Endodermal cell (in vitro differentiated cells): ENCODE measurements around the gene SMG9. TPM values are rescaled to one million over a fixed set of nuclear protein-coding genes. Genes with fewer than 3 reads are reported as not detected.

Experiments used
- DNase-seq: peaks from one replicate; pipeline ENCODE4 v3.0.0-alpha.2; 2017
- H3K27ac ChIP-seq: 2 replicates; pipeline ENCODE4 v1.5.1; 2013; ENCODE audit warnings: mild to moderate bottlenecking, low read depth, low read length, moderate library complexity
- H3K27me3 ChIP-seq: 2 replicates; pipeline ENCODE4 v1.6.1; 2013; ENCODE audit warnings: mild to moderate bottlenecking, low read length, moderate library complexity; ENCODE audit not compliant: insufficient read depth, control insufficient read depth, poor library complexity, severe bottlenecking
- H3K36me3 ChIP-seq: 2 replicates; pipeline ENCODE4 v1.7.0; 2013; ENCODE audit warnings: mild to moderate bottlenecking, low read length, moderate library complexity; ENCODE audit not compliant: control insufficient read depth, insufficient read depth
- H3K4me1 ChIP-seq: one replicate; pipeline ENCODE4 v1.7.0; 2013; ENCODE audit warnings: low read length; ENCODE audit not compliant: control insufficient read depth, insufficient read depth
- H3K4me3 ChIP-seq: 2 replicates; pipeline ENCODE4 v1.5.1; 2013; ENCODE audit warnings: mild to moderate bottlenecking, low read length, moderate library complexity
- H3K9ac ChIP-seq: 2 replicates; pipeline ENCODE4 v1.6.1; 2013; ENCODE audit warnings: mild to moderate bottlenecking, low read length, moderate library complexity; ENCODE audit not compliant: poor library complexity, severe bottlenecking; ENCODE audit errors: extremely low read depth
- H3K9me3 ChIP-seq: 2 replicates; pipeline ENCODE4 v1.6.1; 2013; ENCODE audit warnings: mild to moderate bottlenecking, low read length, moderate library complexity; ENCODE audit not compliant: control insufficient read depth
- H3K27ac Mint-ChIP-seq: 2 replicates; pipeline ENCODE4 v1.8.0; 2020; ENCODE audit warnings: mixed read lengths
- H3K27me3 Mint-ChIP-seq: 2 replicates; pipeline ENCODE4 v1.8.0; 2021; ENCODE audit warnings: mild to moderate bottlenecking, mixed read lengths; ENCODE audit not compliant: insufficient read depth
- H3K36me3 Mint-ChIP-seq: 2 replicates; pipeline ENCODE4 v1.8.0; 2020; ENCODE audit warnings: low read depth, mixed read lengths
- H3K4me1 Mint-ChIP-seq: 2 replicates; pipeline ENCODE4 v1.8.0; 2020; ENCODE audit warnings: mixed read lengths
- H3K4me3 Mint-ChIP-seq: 2 replicates; pipeline ENCODE4 v1.8.0; 2020; ENCODE audit warnings: mild to moderate bottlenecking, moderate library complexity, mixed read lengths
- H3K9me3 Mint-ChIP-seq: 2 replicates; pipeline ENCODE4 v1.8.0; 2020; ENCODE audit warnings: mild to moderate bottlenecking, mixed read lengths
- WGBS, 2 experiments: methylation state at CpG; one replicate each; pipeline versions ENCODE4 v1.1.5 to v1.1.7; 2013; ENCODE audit warnings: missing lambda C conversion rate in 2 of 2, mixed read lengths in 1 of 2; ENCODE audit not compliant: insufficient coverage in 1 of 2, insufficient read length in 1 of 2; 5-methylcytosine and 5-hydroxymethylcytosine counted together
- total RNA-seq, 2 donors: library from RNA; stranded (reverse); fragmentation: NEBNext Ultra II Directional in 1 of 2; extraction: Animal tissue kit (Norgen Biotek cat#: 25700) in 1 of 2; gene quantifications; 2 replicates in 1 of 2; 3 replicates in 1 of 2; pipeline ENCODE4 v1.2.1, GENCODE V29; 2021
- TF ChIP-seq, protein P1 (sequence below): fragments of 200-600 bp; sonication (generic); conservative IDR thresholded peaks from 2 replicates; pipeline ENCODE4 v1.5.0; 2021; ENCODE audit warnings: antibody characterized with exemption, mild to moderate bottlenecking

SMG9 gene
- total RNA-seq, 2 donors from 2014 or later = 44.6 to 53.8 TPM

DNA sequence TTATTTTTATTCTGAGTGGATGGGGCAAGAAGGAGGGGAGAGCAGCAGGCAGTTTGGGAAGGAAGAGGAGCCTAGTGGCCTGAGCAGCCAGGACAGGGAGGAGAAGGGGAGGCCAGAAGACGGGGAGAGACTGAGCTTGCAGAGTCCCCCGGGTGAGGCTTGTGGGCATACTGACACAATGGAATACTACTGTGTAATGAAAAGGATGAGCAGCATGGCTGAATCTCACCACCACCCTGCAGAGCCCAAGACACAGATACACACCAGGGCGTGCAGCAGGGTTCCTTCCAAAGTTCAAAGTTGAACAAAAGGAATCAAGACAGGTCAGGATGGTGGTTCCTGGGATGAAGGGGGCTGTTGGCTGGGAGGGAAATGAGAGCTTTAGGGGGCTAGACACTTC, 8.1 kb upstream of the SMG9 start:
- H3K27me3 Mint-ChIP-seq = peaks cover 3% of the 10 kb centered on the region
- Histone ChIP-seq H3K9ac (no peak overlapping the region), H3K27ac (no peak overlapping the region), H3K27me3 (no peaks in the 10 kb centered on the region), H3K9me3 (no peaks in the 10 kb centered on the region), H3K36me3 (no peaks in the 10 kb centered on the region), H3K4me1 (no peaks in the 10 kb centered on the region), H3K4me3 (no peak overlapping the region)
- no peaks in the 10 kb centered on the region for H3K9me3 Mint-ChIP-seq
- 96 to 100% methylated on average over 2 to 3 of the region's 3 CpGs for WGBS, 2 experiments
- DNase-seq = no peak
- TF ChIP-seq, protein P1, sequence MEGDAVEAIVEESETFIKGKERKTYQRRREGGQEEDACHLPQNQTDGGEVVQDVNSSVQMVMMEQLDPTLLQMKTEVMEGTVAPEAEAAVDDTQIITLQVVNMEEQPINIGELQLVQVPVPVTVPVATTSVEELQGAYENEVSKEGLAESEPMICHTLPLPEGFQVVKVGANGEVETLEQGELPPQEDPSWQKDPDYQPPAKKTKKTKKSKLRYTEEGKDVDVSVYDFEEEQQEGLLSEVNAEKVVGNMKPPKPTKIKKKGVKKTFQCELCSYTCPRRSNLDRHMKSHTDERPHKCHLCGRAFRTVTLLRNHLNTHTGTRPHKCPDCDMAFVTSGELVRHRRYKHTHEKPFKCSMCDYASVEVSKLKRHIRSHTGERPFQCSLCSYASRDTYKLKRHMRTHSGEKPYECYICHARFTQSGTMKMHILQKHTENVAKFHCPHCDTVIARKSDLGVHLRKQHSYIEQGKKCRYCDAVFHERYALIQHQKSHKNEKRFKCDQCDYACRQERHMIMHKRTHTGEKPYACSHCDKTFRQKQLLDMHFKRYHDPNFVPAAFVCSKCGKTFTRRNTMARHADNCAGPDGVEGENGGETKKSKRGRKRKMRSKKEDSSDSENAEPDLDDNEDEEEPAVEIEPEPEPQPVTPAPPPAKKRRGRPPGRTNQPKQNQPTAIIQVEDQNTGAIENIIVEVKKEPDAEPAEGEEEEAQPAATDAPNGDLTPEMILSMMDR = no peak
- H3K4me3 Mint-ChIP-seq = no peak overlapping the region
- H3K36me3 Mint-ChIP-seq = no peaks in the 10 kb centered on the region
- peaks cover 6% of the 10 kb centered on the region for H3K4me1 Mint-ChIP-seq
- no peak overlapping the region for H3K27ac Mint-ChIP-seq

DNA sequence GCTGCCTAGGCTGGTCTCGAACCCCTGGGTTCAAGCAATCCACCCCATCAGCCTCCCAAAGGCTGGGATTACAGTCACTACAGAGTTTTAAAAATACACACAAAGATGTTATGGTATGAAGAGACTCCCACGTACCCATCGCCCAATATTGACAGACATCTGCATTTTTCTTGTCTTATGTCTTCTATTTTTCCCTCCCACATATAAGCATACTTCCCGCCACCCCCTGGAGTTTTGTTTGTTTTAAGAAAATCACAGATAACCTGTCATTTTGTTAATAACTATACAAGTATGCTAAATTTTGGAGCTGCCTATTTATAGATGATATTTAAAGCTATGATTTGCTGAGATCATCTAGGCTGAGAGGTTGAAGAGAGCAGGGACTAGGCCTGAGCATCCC, 6.2 kb upstream of the SMG9 start:
- Mint-ChIP-seq H3K4me1 (peaks cover 6% of the 10 kb centered on the region), H3K27ac (no peak overlapping the region), H3K27me3 (peaks cover 3% of the 10 kb centered on the region), H3K4me3 (no peak overlapping the region), H3K36me3 (peaks cover 4% of the 10 kb centered on the region), H3K9me3 (no peaks in the 10 kb centered on the region)
- WGBS, 2 experiments = 80 to 81% methylated on average over 2 to 4 of the region's 4 CpGs
- DNase-seq = no peak
- TF ChIP-seq, protein P1 = no peak
- peaks cover 5% of the 10 kb centered on the region for H3K36me3 ChIP-seq
- H3K27me3 ChIP-seq = no peaks in the 10 kb centered on the region
- H3K4me1 ChIP-seq = no peaks in the 10 kb centered on the region
- H3K27ac ChIP-seq = no peak overlapping the region
- no peaks in the 10 kb centered on the region for H3K9me3 ChIP-seq
- no peak overlapping the region for H3K9ac ChIP-seq
- H3K4me3 ChIP-seq = no peak overlapping the region

DNA sequence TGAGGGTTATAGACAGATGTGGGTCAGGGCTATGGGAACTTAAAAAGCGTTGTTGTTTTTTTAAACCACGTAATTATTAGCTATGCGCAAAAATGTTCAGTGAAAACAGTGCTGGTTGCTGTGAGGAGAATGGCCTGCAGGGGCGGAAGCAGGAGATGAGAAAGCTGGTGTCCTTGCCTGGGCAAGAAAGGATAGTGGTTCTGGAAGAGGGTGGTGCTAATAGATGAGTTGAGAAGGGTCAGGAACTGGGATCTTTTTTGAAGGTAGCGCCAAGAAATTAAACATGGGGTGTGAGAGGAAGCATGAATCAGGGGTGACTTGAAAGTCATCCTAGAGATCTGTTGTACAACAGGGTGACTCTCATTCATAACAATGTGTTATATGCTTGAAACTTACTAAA, 4.8 kb upstream of the SMG9 start:
- Mint-ChIP-seq H3K36me3 (peaks cover 4% of the 10 kb centered on the region), H3K9me3 (no peaks in the 10 kb centered on the region), H3K27ac (peak overlapping the region; percentile 16), H3K4me1 (peaks cover 6% of the 10 kb centered on the region), H3K4me3 (no peak overlapping the region), H3K27me3 (peaks cover 3% of the 10 kb centered on the region)
- Histone ChIP-seq H3K9me3 (no peaks in the 10 kb centered on the region), H3K4me1 (no peaks in the 10 kb centered on the region), H3K27me3 (no peaks in the 10 kb centered on the region), H3K9ac (no peak overlapping the region), H3K27ac (no peak overlapping the region), H3K36me3 (peaks cover 5% of the 10 kb centered on the region), H3K4me3 (no peak overlapping the region)
- TF ChIP-seq, protein P1 = peak; percentile 65
- 79 to 87% methylated on average over 5 of the region's 5 CpGs for WGBS, 2 experiments
- DNase-seq = peak; percentile 62
